GM19395 (cell line): Measurements from ENCODE around the gene ACO2.
"Not testable (repeated sequence)": the region's sequence is repeated elsewhere in the genome, so short reads cannot be mapped to it uniquely, and the experiment has no call there.

Source experiments
- ATAC-seq: cut with Tn5 transposase; IDR thresholded peaks from one replicate; pipeline ENCODE4 v1.9.1; 2021; ENCODE audit warnings: mild to moderate bottlenecking, moderate library complexity; ENCODE audit not compliant: unreplicated experiment

Gene ACO2

GRCh38 chr22:41561788-41562187, 92.9 kb downstream of the ACO2 start:
- ATAC-seq = no peak

GRCh38 chr22:41562461-41562860, 93.5 kb downstream of the ACO2 start:
- ATAC-seq = no peak

- no peak for ATAC-seq
These were observed 94.3 kb downstream of the ACO2 start for GRCh38 chr22:41563051-41563711.

GRCh38 chr22:41564563-41564962, 95.6 kb downstream of the ACO2 start:
- no peak for ATAC-seq

- ATAC-seq = no peak
These were observed 96.6 kb downstream of the ACO2 start for GRCh38 chr22:41565403-41566054.

- no peak for ATAC-seq
These were observed 98.5 kb downstream of the ACO2 start for GRCh38 chr22:41567512-41567768.

GRCh38 chr22:41568811-41569210, 99.9 kb downstream of the ACO2 start:
- ATAC-seq = no peak

GRCh38 chr22:41570221-41570620, 101.3 kb downstream of the ACO2 start:
- ATAC-seq = no peak

GRCh38 chr22:41571786-41572185, 102.9 kb downstream of the ACO2 start:
- no peak for ATAC-seq

- ATAC-seq = not testable (repeated sequence)
These were observed 103.4 kb downstream of the ACO2 start for GRCh38 chr22:41572305-41572704.

GRCh38 chr22:41573677-41574076, 104.8 kb downstream of the ACO2 start:
- ATAC-seq = no peak

GRCh38 chr22:41574847-41575381, 106.0 kb downstream of the ACO2 start:
- ATAC-seq = no peak

- ATAC-seq = no peak
These were observed 106.6 kb downstream of the ACO2 start for GRCh38 chr22:41575533-41575932.

GRCh38 chr22:41576877-41577276, 108.0 kb downstream of the ACO2 start:
- no peak for ATAC-seq

GRCh38 chr22:41578114-41578513, 109.2 kb downstream of the ACO2 start:
- no peak for ATAC-seq
